GM21825 (cell line): ENCODE results near the gene GRN.
"Not testable (repeated sequence)": the region's sequence is repeated elsewhere in the genome, so short reads cannot be mapped to it uniquely, and the experiment has no call there.

Experiments used
- ATAC-seq: cut with Tn5 transposase; IDR thresholded peaks from one replicate; pipeline ENCODE4 v1.9.1; 2021; ENCODE audit warnings: mild to moderate bottlenecking, moderate library complexity; ENCODE audit not compliant: unreplicated experiment

Gene GRN

GRCh38 chr17:44345454-44346026 lies 438 bp downstream of the GRN start:
- ATAC-seq = no peak

DNA sequence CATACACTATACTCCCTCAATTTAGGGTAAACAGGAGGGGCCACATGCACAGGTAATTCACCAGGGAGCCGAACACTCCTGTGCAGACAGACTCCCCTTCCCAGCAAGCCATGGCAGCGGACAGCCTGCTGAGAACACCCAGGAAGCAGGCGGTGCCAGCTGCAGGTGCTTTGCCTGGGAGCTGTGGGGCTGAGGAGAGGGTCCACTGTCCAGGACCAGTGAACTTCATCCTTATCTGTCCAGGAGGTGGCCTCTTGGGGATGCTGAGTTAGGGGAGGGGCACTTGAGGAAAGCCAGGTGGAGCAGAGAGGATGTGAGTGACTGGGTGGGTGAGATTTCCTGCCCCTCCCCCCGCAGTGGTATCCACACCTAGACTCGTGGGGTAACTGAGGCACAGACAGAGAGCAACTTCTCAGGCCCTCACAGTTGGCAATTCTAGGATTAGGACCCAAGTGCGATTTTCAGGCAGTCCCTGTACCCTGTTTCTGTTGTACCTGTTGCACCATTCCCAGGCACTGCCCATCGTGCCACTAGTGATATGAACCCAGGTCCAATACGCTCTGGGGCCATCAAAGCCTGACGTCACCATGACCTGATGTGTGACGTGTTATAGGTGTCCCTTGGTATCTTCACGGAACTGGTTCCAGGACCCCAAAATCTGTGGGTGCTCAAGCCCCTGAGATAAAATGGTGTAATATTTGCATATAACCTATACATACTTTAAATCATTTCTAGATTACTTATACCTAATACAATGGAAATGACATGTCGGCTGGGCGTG lies 1.2 kb downstream of the GRN start:
- ATAC-seq = no peak

DNA sequence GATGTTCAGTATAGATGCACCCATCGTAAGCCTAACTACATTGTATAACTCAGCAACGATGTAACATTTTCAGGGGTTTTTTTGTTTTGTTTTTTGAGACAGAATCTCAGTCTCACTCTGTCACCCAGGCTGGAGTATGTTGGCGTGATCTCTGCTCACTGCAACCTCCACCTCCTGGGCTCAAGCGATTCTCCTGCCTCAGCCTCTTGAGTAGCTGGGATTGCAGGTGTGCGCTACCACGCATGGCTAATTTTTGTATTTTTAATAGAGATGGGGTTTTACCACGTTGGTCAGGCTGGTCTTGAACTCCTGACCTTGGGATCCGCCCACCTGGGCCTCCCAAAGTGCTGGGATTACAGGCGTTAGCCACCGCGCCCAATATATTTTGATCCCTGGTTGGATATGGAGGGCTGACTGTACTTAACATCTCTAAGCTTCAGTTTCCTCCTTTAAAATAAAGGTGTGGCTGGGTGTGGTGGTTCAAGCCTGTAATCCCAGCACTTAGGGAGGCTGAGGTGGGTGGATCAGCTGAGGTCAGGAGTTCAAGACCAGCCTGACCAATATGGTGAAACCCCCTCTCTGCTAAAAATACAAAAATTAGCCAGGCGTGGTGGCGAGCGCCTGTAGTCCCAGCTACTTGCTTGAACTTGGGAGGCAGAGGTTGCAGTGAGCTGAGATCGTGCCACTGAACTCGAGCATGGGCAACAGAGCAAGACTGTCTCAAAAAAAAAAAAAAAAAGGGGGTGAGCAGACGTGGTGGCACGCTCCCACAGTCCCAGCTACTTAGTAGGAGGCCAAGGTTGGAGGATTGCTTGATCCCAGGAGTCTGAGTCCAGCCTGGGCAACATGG lies 2.3 kb downstream of the GRN start:
- not testable (repeated sequence) for ATAC-seq

- ATAC-seq = peak; percentile 48
These were observed 3.3 kb downstream of the GRN start for GRCh38 chr17:44348234-44348987.

GRCh38 chr17:44348988-44349364 lies 3.9 kb downstream of the GRN start:
- ATAC-seq = no peak

- ATAC-seq = no peak
These were observed 4.5 kb downstream of the GRN start for GRCh38 chr17:44349553-44350070.

DNA sequence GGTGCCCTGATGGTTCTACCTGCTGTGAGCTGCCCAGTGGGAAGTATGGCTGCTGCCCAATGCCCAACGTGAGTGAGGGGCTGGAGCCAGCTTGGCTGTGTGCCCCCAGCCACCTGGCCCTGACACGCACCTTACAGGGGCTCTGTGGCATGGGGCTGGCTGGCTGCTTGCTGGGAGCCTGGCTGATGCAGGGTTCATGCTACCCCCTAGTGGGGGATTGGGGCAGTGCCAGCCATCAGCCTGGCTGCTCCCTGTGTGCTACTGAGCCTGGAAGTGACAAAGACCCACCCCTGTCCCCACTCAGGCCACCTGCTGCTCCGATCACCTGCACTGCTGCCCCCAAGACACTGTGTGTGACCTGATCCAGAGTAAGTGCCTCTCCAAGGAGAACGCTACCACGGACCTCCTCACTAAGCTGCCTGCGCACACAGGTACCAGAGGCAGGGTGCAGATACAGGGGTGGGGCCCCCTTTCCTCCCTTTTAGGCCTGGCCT lies 5.7 kb downstream of the GRN start:
- ATAC-seq = no peak

GRCh38 chr17:44351464-44351863 lies 6.4 kb downstream of the GRN start:
- no peak for ATAC-seq

DNA sequence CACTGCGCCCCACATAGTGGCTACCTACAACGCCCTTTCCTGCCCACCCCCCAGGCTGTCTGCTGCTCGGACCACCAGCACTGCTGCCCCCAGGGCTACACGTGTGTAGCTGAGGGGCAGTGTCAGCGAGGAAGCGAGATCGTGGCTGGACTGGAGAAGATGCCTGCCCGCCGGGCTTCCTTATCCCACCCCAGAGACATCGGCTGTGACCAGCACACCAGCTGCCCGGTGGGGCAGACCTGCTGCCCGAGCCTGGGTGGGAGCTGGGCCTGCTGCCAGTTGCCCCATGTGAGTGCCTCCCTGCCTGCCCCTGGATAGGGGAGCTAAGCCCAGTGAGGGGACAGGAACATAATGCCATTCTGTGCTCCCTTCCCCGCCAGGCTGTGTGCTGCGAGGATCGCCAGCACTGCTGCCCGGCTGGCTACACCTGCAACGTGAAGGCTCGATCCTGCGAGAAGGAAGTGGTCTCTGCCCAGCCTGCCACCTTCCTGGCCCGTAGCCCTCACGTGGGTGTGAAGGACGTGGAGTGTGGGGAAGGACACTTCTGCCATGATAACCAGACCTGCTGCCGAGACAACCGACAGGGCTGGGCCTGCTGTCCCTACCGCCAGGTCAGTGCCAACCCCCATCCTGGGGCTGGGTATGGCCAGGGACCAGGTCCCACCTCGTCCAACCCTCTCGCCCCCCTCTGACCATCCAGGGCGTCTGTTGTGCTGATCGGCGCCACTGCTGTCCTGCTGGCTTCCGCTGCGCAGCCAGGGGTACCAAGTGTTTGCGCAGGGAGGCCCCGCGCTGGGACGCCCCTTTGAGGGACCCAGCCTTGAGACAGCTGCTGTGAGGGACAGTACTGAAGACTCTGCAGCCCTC lies 7.1 kb downstream of the GRN start:
- no peak for ATAC-seq

- ATAC-seq = no peak
These were observed 7.9 kb downstream of the GRN start for GRCh38 chr17:44352828-44353671.

DNA sequence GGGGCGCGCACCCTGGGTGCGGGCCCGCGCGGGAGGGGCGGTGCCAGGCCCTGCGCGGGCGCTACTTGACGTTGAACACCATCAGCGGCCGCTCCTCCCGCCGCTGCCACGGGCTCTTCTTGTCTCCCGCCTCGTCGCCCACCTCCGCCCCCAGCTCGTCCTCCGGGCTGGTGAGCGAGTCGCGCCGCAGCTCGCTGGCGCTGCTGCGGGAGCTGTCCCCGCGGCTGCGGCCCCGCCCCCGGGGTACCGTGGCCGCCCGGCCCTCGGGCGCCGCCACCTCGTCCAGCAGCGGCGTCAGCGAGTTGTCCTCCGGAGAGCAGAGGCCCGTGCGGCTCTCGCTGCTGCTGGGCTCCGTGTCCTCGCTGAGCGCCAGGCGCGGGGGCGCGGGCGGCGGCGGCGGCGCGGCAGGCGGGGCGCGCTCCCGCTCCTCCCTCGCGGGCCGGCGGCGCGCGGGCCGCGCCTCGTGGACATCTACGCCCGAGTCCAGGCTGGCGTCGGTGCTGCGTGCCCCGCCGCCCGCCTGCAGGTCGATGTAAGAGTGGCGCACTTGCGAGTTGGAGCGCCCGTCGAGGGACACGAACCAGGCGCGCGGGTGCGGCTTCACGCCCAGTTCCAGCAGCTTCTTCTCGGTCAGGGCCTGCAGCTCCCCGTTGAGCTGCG lies 8.7 kb downstream of the GRN start:
- no peak for ATAC-seq

- no peak for ATAC-seq
These were observed 9.8 kb downstream of the GRN start for GRCh38 chr17:44354582-44355561.

GRCh38 chr17:44355642-44356099 lies 10.6 kb downstream of the GRN start:
- ATAC-seq = no peak

DNA sequence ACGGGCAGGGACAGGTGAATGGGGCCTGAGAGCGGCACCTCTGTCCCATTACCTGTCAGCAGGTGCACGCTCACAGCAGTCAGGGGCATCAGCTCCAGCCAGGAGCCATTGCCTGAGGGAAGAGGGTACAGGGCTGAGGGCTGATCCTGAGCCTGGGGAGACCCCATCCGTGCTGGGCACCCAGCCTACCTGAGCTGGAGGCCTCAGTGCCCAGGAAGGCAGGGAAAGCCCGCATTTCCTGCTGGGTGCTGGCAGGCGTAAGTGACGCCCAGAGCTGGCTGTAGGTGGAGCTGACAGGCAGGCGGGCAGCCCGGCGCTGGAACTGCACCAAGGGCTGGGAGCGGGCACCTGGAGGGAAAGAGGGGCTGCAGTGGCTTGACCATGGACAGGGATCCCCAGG lies 11.1 kb downstream of the GRN start:
- ATAC-seq = no peak

GRCh38 chr17:44358066-44358465 lies 13.0 kb downstream of the GRN start:
- ATAC-seq = no peak

DNA sequence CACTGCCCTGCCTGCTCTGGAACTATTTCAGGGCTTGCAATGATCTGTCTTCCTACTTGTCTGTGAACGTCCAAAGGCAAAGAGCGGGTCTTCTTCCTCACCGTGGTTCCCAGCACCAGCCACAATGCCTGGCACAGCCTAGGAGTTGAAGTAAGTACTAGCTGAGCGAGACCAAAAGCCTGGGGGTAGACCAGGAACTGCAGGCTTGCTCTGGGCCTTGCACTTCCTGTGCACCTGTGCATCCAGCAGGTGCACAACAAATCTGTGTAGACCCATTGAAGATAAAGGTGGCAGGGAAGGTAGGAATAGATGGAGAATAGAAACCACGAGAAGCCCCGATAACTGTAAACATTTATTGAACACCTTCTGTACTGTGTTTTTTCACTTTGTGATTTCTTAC lies 13.9 kb downstream of the GRN start:
- no peak for ATAC-seq
